GM23338 (cell line): ENCODE measurements around the gene CCS. TPM values are rescaled to one million over a fixed set of nuclear protein-coding genes. Genes with fewer than 3 reads are reported as not detected.

ENCODE experiments used
- ATAC-seq: fragments of 200-7000 bp; cut with Tn5 transposase; 3 replicates; pipeline ENCODE4 v1.9.1; 2020
- DNase-seq: peaks from one replicate; pipeline ENCODE4 v3.0.0-alpha.2; 2015; ENCODE audit warnings: low spot score
- H2AFZ ChIP-seq: fragments of 200-600 bp; sonication (generic); 2 replicates; pipeline ENCODE4 v1.8.0; 2016; ENCODE audit warnings: antibody characterized with exemption, mild to moderate bottlenecking, moderate library complexity
- H3F3A ChIP-seq: fragments of 200-600 bp; sonication (generic); replicated peaks from 2 replicates; pipeline ENCODE4 v1.8.0; 2017; ENCODE audit warnings: antibody characterized with exemption, mixed run types, low read depth
- H3K27ac ChIP-seq: fragments of 200-600 bp; sonication (generic); 2 replicates; pipeline ENCODE4 v1.6.1; 2016; ENCODE audit warnings: low read depth
- H3K27me3 ChIP-seq: fragments of 200-600 bp; sonication (generic); 2 replicates; pipeline ENCODE4 v1.8.0; 2016; ENCODE audit warnings: mild to moderate bottlenecking, mixed run types, moderate library complexity; ENCODE audit not compliant: insufficient read depth
- H3K36me3 ChIP-seq: fragments of 200-600 bp; sonication (generic); 2 replicates; pipeline ENCODE4 v1.8.0; 2016; ENCODE audit warnings: mild to moderate bottlenecking; ENCODE audit not compliant: insufficient read depth
- H3K4me1 ChIP-seq: fragments of 200-600 bp; sonication (generic); 2 replicates; pipeline ENCODE4 v1.8.0; 2016; ENCODE audit warnings: mild to moderate bottlenecking, moderate library complexity; ENCODE audit not compliant: insufficient read depth
- H3K4me2 ChIP-seq: fragments of 200-600 bp; sonication (generic); 2 replicates; pipeline ENCODE4 v1.7.1; 2017; ENCODE audit warnings: mixed run types
- H3K4me3 ChIP-seq: fragments of 200-600 bp; sonication (generic); 2 replicates; pipeline ENCODE4 v1.6.1; 2016; ENCODE audit warnings: mixed run types
- H3K79me2 ChIP-seq: fragments of 200-600 bp; sonication (generic); replicated peaks from 2 replicates; pipeline ENCODE4 v1.8.0; 2017; ENCODE audit warnings: mild to moderate bottlenecking; ENCODE audit not compliant: insufficient read depth
- H3K9me2 ChIP-seq: fragments of 200-600 bp; sonication (generic); 2 replicates; pipeline ENCODE4 v1.8.0; 2017; ENCODE audit not compliant: insufficient read depth
- H4K20me1 ChIP-seq: fragments of 200-600 bp; sonication (generic); replicated peaks from 2 replicates; pipeline ENCODE4 v1.8.0; 2017; ENCODE audit warnings: mild to moderate bottlenecking; ENCODE audit not compliant: insufficient read depth
- H3K27ac Mint-ChIP-seq: 2 replicates; pipeline ENCODE4 v1.8.0; 2020; ENCODE audit warnings: inconsistent platforms, mild to moderate bottlenecking, moderate library complexity, mixed read lengths
- H3K27me3 Mint-ChIP-seq: 3 replicates; pipeline ENCODE4 v1.8.0; 2022; ENCODE audit warnings: low read depth, mild to moderate bottlenecking, moderate library complexity, mixed read lengths, inconsistent platforms; ENCODE audit not compliant: insufficient read depth, poor library complexity
- H3K36me3 Mint-ChIP-seq: 3 replicates; pipeline ENCODE4 v1.8.0; 2021; ENCODE audit warnings: low read depth, mild to moderate bottlenecking, inconsistent platforms, moderate library complexity, mixed read lengths
- H3K4me1 Mint-ChIP-seq: 3 replicates; pipeline ENCODE4 v1.8.0; 2020; ENCODE audit warnings: mild to moderate bottlenecking, inconsistent platforms, mixed read lengths
- H3K4me3 Mint-ChIP-seq: 3 replicates; pipeline ENCODE4 v1.8.0; 2021; ENCODE audit warnings: moderate library complexity, mild to moderate bottlenecking, inconsistent platforms, mixed read lengths
- H3K9me3 Mint-ChIP-seq: 3 replicates; pipeline ENCODE4 v1.8.0; 2020; ENCODE audit warnings: moderate library complexity, mild to moderate bottlenecking, inconsistent platforms, mixed read lengths
- CREB1 ChIP-seq: fragments of 250-450 bp; sonication (Bioruptor Pico); IDR thresholded peaks from 2 replicates; pipeline ENCODE4 v1.5.0; 2020; ENCODE audit warnings: low read depth, mild to moderate bottlenecking, moderate library complexity
- EZH2 ChIP-seq: fragments of 200-600 bp; sonication (generic); IDR thresholded peaks from one replicate; pipeline ENCODE4 v1.8.0; 2017; ENCODE audit warnings: antibody characterized with exemption, mild to moderate bottlenecking, low read depth; ENCODE audit not compliant: unreplicated experiment
- NANOG ChIP-seq: IDR thresholded peaks from 2 replicates; pipeline ENCODE4 v1.6.1; 2016; ENCODE audit warnings: antibody characterized with exemption, borderline replicate concordance
- POLR2AphosphoS5 ChIP-seq: IDR thresholded peaks from 2 replicates; pipeline ENCODE4 v1.6.1; 2016; ENCODE audit warnings: antibody characterized with exemption, low read depth
- STAT1 ChIP-seq: IDR thresholded peaks from one replicate; pipeline ENCODE4 v1.6.1; 2016; ENCODE audit warnings: antibody characterized with exemption; ENCODE audit not compliant: unreplicated experiment
- ZNF114 ChIP-seq: fragments of 250-450 bp; sonication (Bioruptor Pico); IDR thresholded peaks from 2 replicates; pipeline ENCODE4 v1.5.0; 2020; ENCODE audit warnings: mild to moderate bottlenecking, moderate library complexity
- ZNF331 ChIP-seq: fragments of 250-450 bp; sonication (Bioruptor Pico); IDR thresholded peaks from 2 replicates; pipeline ENCODE4 v1.5.0; 2020; ENCODE audit warnings: low read depth, mild to moderate bottlenecking, moderate library complexity
- polyA plus RNA-seq: library from polyadenylated mRNA; unstranded; fragments of >200 nt; fragmentation: Nextera tagmentation; extraction: Ambion mirVana; gene quantifications from 2 replicates; pipeline ENCODE4 v1.2.1, GENCODE V29; 2016
- total RNA-seq: library from RNA; depleted of rRNA; stranded (reverse); fragments of >200 nt; shearing (Covaris generic); gene quantifications from 2 replicates; pipeline ENCODE4 v1.2.3, GENCODE V29; 2014
- TF ChIP-seq, protein P1 (sequence below): fragments of 250-450 bp; sonication (Bioruptor Pico); IDR thresholded peaks from 2 replicates; pipeline ENCODE4 v1.5.0; 2020; ENCODE audit warnings: mild to moderate bottlenecking, moderate library complexity
- TF ChIP-seq, protein P2 (sequence below), 2 experiments: fragments of 200-600 bp in 1 of 2; sonication (generic) in 1 of 2; conservative IDR thresholded peaks; 2 replicates each; pipeline versions ENCODE4 v1.5.1 to v1.6.1; 2016 to 2017; ENCODE audit warnings: antibody characterized with exemption in 2 of 2, low read depth in 2 of 2, mild to moderate bottlenecking in 2 of 2, moderate library complexity in 1 of 2
- TF ChIP-seq, protein P3 (sequence below): IDR thresholded peaks from 2 replicates; pipeline ENCODE4 v1.6.1; 2016; ENCODE audit warnings: antibody characterized with exemption

CCS gene
- total and polyA plus RNA-seq, 2 experiments from 2014 or later: 36.1 to 60.7 TPM

DNA sequence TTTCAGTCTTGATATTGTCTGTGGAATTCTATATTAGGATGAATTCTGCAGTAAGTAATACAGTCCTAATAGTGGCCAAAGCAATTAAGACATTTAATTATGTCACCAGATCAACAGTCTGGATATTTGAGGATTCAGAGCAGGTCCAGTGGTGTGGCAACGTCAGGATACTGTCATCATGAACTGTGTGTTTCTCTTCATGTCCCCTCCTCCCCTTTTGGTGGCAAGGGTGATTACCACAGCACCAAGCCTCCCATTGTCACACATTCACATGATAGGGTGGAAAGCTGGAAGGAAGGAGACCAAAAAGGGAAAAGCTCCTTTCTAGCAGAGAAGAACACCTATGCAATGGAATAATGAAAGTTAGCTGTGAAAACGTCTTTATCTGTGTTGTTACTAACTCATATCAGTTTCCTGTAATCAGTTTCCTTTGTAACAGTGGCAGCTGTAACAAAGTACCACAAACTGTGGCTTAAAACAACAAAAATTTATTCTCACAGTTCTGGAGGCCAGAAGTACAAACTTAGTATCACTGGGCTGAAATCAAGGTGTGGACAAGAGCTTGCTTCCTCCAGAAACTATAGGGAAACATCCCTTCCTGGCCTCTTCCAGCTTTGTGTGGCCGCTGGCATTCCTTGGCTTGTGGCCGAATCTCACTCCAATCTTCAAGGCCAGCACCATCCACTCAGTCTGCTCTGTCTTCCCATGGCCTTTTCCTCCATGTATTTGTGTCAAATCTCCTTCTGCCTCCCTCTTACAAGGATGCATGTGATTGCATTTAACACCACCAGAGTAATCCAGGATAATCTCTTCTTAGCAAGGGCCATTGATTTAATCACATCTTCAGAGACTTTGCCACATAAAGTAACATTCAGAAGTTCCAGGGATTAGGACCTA lies 17.0 kb downstream of the CCS start (continued):
- TF ChIP-seq, protein P1, sequence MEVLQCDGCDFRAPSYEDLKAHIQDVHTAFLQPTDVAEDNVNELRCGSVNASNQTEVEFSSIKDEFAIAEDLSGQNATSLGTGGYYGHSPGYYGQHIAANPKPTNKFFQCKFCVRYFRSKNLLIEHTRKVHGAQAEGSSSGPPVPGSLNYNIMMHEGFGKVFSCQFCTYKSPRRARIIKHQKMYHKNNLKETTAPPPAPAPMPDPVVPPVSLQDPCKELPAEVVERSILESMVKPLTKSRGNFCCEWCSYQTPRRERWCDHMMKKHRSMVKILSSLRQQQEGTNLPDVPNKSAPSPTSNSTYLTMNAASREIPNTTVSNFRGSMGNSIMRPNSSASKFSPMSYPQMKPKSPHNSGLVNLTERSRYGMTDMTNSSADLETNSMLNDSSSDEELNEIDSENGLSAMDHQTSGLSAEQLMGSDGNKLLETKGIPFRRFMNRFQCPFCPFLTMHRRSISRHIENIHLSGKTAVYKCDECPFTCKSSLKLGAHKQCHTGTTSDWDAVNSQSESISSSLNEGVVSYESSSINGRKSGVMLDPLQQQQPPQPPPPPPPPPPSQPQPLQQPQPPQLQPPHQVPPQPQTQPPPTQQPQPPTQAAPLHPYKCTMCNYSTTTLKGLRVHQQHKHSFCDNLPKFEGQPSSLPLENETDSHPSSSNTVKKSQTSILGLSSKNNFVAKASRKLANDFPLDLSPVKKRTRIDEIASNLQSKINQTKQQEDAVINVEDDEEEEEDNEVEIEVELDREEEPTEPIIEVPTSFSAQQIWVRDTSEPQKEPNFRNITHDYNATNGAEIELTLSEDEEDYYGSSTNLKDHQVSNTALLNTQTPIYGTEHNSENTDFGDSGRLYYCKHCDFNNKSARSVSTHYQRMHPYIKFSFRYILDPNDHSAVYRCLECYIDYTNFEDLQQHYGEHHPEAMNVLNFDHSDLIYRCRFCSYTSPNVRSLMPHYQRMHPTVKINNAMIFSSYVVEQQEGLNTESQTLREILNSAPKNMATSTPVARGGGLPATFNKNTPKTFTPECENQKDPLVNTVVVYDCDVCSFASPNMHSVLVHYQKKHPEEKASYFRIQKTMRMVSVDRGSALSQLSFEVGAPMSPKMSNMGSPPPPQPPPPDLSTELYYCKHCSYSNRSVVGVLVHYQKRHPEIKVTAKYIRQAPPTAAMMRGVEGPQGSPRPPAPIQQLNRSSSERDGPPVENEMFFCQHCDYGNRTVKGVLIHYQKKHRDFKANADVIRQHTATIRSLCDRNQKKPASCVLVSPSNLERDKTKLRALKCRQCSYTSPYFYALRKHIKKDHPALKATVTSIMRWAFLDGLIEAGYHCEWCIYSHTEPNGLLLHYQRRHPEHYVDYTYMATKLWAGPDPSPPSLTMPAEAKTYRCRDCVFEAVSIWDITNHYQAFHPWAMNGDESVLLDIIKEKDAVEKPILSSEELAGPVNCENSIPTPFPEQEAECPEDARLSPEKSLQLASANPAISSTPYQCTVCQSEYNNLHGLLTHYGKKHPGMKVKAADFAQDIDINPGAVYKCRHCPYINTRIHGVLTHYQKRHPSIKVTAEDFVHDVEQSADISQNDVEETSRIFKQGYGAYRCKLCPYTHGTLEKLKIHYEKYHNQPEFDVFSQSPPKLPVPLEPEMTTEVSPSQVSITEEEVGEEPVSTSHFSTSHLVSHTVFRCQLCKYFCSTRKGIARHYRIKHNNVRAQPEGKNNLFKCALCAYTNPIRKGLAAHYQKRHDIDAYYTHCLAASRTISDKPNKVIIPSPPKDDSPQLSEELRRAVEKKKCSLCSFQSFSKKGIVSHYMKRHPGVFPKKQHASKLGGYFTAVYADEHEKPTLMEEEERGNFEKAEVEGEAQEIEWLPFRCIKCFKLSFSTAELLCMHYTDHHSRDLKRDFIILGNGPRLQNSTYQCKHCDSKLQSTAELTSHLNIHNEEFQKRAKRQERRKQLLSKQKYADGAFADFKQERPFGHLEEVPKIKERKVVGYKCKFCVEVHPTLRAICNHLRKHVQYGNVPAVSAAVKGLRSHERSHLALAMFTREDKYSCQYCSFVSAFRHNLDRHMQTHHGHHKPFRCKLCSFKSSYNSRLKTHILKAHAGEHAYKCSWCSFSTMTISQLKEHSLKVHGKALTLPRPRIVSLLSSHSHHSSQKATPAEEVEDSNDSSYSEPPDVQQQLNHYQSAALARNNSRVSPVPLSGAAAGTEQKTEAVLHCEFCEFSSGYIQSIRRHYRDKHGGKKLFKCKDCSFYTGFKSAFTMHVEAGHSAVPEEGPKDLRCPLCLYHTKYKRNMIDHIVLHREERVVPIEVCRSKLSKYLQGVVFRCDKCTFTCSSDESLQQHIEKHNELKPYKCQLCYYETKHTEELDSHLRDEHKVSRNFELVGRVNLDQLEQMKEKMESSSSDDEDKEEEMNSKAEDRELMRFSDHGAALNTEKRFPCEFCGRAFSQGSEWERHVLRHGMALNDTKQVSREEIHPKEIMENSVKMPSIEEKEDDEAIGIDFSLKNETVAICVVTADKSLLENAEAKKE: no peak
- TF ChIP-seq, protein P2, sequence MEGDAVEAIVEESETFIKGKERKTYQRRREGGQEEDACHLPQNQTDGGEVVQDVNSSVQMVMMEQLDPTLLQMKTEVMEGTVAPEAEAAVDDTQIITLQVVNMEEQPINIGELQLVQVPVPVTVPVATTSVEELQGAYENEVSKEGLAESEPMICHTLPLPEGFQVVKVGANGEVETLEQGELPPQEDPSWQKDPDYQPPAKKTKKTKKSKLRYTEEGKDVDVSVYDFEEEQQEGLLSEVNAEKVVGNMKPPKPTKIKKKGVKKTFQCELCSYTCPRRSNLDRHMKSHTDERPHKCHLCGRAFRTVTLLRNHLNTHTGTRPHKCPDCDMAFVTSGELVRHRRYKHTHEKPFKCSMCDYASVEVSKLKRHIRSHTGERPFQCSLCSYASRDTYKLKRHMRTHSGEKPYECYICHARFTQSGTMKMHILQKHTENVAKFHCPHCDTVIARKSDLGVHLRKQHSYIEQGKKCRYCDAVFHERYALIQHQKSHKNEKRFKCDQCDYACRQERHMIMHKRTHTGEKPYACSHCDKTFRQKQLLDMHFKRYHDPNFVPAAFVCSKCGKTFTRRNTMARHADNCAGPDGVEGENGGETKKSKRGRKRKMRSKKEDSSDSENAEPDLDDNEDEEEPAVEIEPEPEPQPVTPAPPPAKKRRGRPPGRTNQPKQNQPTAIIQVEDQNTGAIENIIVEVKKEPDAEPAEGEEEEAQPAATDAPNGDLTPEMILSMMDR (conservative IDR thresholded peaks at IDR 0.05; ENCODE audit: low read depth in 2 of 2): no peak
- TF ChIP-seq EZH2: no peak

GRCh38 chr11:66612458-66612857 lies 19.5 kb downstream of the CCS start:
- Histone ChIP-seq H4K20me1 (peaks cover 4% of the 10 kb centered on the region), H2AFZ (no peak overlapping the region), H3K4me2 (no peak overlapping the region), H3K4me1 (no peaks in the 10 kb centered on the region; the same call in 1 of the 2 replicates), H3K36me3 (0 out of 2 replicates have a peak, but pooled peaks cover under 1% of the 10 kb centered on the region), H3K9me2 (no peaks in the 10 kb centered on the region), H3K4me3 (no peak overlapping the region), H3K27ac (no peak overlapping the region), H3F3A (peaks cover 13% of the 10 kb centered on the region; the same call in 1 of the 2 replicates), H3K27me3 (no peaks in the 10 kb centered on the region), H3K79me2 (peaks cover 22% of the 10 kb centered on the region)
- H3K27me3 Mint-ChIP-seq: peaks cover 14% of the 10 kb centered on the region
- DNase-seq (no peak), ATAC-seq (no peak)
- no peaks in the 10 kb centered on the region for H3K9me3 Mint-ChIP-seq
- H3K27ac Mint-ChIP-seq: no peak overlapping the region
- H3K36me3 Mint-ChIP-seq: peaks cover 18% of the 10 kb centered on the region
- H3K4me1 Mint-ChIP-seq: peaks cover 3% of the 10 kb centered on the region; the same call in 2 of the 3 replicates
- no peak overlapping the region for H3K4me3 Mint-ChIP-seq
- TF ChIP-seq STAT1: no peak
- TF ChIP-seq ZNF114 (CRISPR knock-in tag): no peak
- TF ChIP-seq, protein P3, sequence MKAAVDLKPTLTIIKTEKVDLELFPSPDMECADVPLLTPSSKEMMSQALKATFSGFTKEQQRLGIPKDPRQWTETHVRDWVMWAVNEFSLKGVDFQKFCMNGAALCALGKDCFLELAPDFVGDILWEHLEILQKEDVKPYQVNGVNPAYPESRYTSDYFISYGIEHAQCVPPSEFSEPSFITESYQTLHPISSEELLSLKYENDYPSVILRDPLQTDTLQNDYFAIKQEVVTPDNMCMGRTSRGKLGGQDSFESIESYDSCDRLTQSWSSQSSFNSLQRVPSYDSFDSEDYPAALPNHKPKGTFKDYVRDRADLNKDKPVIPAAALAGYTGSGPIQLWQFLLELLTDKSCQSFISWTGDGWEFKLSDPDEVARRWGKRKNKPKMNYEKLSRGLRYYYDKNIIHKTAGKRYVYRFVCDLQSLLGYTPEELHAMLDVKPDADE: no peak
- TF ChIP-seq NANOG: no peak
- TF ChIP-seq CREB1 (CRISPR knock-in tag): no peak
- TF ChIP-seq, protein P2 (conservative IDR thresholded peaks at IDR 0.05; ENCODE audit: low read depth in 2 of 2): no peak
- TF ChIP-seq ZNF331 (CRISPR knock-in tag): no peak
- no peak for TF ChIP-seq EZH2
- TF ChIP-seq POLR2AphosphoS5: no peak
